Measurements from ENCODE around the gene SEMA4G.

- TF ChIP-seq CTCF (IDR thresholded peaks at IDR 0.05; ENCODE audit: control extremely low read depth in 1 of 3, insufficient read depth in 1 of 3, low read depth in 1 of 3, low read length in 3 of 3) (no peak), ASH2L (IDR thresholded peaks at IDR 0.05; ENCODE audit: low read length) (no peak), EP300 (IDR thresholded peaks at IDR 0.05; ENCODE audit: borderline replicate concordance in 1 of 2, low read depth in 2 of 2, low read length in 2 of 2) (no peak), POLR2AphosphoS5 (IDR thresholded peaks at IDR 0.05; ENCODE audit: low read depth, low read length) (no peak), RXRA (IDR thresholded peaks at IDR 0.05; ENCODE audit: insufficient read depth, low read depth, low read length) (no peak), BCL11A (IDR thresholded peaks at IDR 0.05; ENCODE audit: low read depth in 2 of 2, low read length in 2 of 2) (no peak), ATF3 (IDR thresholded peaks at IDR 0.05; ENCODE audit: insufficient read depth, low read depth, low read length) (no peak), EZH2 (IDR thresholded peaks at IDR 0.05; ENCODE audit: low read depth, low read length, severe bottlenecking) (no peak), CREB1 (IDR thresholded peaks at IDR 0.05) (no peak), YY1 (IDR thresholded peaks at IDR 0.05; ENCODE audit: low read depth, low read length) (no peak), POU5F1 (IDR thresholded peaks at IDR 0.05; ENCODE audit: low read depth, low read length) (no peak), HDAC6 (IDR thresholded peaks at IDR 0.05; ENCODE audit: low read depth, low read length) (no peak)
These were observed 34.4 kb downstream of the SEMA4G start for GRCh38 chr10:101003639-101004206.

Data from H1 (cell line).